Common myeloid progenitor, CD34-positive (primary cell): Measurements from ENCODE around the gene TMTC1.
A peak's percentile ranks its signal among the peaks of the same experiment; 100 is the strongest.

Experiments
- CTCF ChIA-PET: fragments of 350-600 bp; sonication (Branson Sonifier 250); formaldehyde crosslinking; loops from one replicate; lab custom pipeline; 2021; ENCODE audit warnings: antibody characterized with exemption; lab: Charles Lee
- POLR2A ChIA-PET: fragments of 350-600 bp; sonication (Branson Sonifier 250); formaldehyde crosslinking; loops from one replicate; lab custom pipeline; 2021; ENCODE audit warnings: antibody characterized with exemption; lab: Charles Lee
- DNase-seq, 3 donors: peaks; one replicate each; pipeline versions ENCODE4 v3.0.0 to v3.0.0-alpha.2; 2013
- H3K27ac ChIP-seq, 2 experiments: 1 replicate in 1 of 2; 2 replicates in 1 of 2; pipeline ENCODE4 v1.7.0; 2013; ENCODE audit warnings: inconsistent platforms in 2 of 2, low read length in 2 of 2, mild to moderate bottlenecking in 2 of 2, low read depth in 1 of 2, moderate library complexity in 1 of 2; ENCODE audit not compliant: severe bottlenecking in 2 of 2, insufficient read depth in 1 of 2, poor library complexity in 1 of 2
- H3K27me3 ChIP-seq, 5 experiments: replicated peaks in 2 of 5; 1 replicate in 3 of 5; 2 replicates in 2 of 5; pipeline versions ENCODE4 v1.6.1 to v1.7.0; 2013; ENCODE audit warnings: low read length in 4 of 5, mild to moderate bottlenecking in 2 of 5, moderate library complexity in 2 of 5, inconsistent platforms in 1 of 5; ENCODE audit not compliant: insufficient read depth in 5 of 5, control insufficient read depth in 4 of 5
- H3K36me3 ChIP-seq, 4 experiments: 1 replicate in 2 of 4; 2 replicates in 2 of 4; pipeline versions ENCODE4 v1.6.1 to v1.7.0; 2013; ENCODE audit warnings: low read length in 3 of 4, control low read depth in 1 of 4, mild to moderate bottlenecking in 1 of 4; ENCODE audit not compliant: control insufficient read depth in 4 of 4, insufficient read depth in 4 of 4
- H3K4me1 ChIP-seq, 4 experiments: 1 replicate in 3 of 4; 2 replicates in 1 of 4; pipeline versions ENCODE4 v1.6.1 to v1.7.1; 2013; ENCODE audit warnings: low read length in 3 of 4, mild to moderate bottlenecking in 3 of 4, control low read depth in 1 of 4, inconsistent platforms in 1 of 4, moderate library complexity in 1 of 4; ENCODE audit not compliant: control insufficient read depth in 4 of 4, insufficient read depth in 4 of 4; ENCODE audit errors: control extremely low read depth in 1 of 4
- H3K4me3 ChIP-seq, 7 experiments: 1 replicate in 4 of 7; 2 replicates in 3 of 7; pipeline versions ENCODE4 v1.5.1 to v1.7.0; 2013; ENCODE audit warnings: mild to moderate bottlenecking in 7 of 7, low read length in 6 of 7, moderate library complexity in 6 of 7, inconsistent platforms in 2 of 7, low read depth in 2 of 7, control low read depth in 1 of 7; ENCODE audit not compliant: insufficient read depth in 4 of 7, control insufficient read depth in 1 of 7; ENCODE audit errors: extremely low read depth in 1 of 7
- H3K9me3 ChIP-seq, 5 experiments: 1 replicate in 4 of 5; 2 replicates in 1 of 5; pipeline versions ENCODE4 v1.6.1 to v1.7.1; 2013; ENCODE audit warnings: low read length in 4 of 5, mild to moderate bottlenecking in 2 of 5, inconsistent platforms in 1 of 5, low read depth in 1 of 5, moderate library complexity in 1 of 5; ENCODE audit not compliant: control insufficient read depth in 4 of 5, insufficient read depth in 2 of 5; ENCODE audit errors: control extremely low read depth in 1 of 5
- WGBS: methylation state at CpG from one replicate; pipeline ENCODE4 v1.1.5; 2013; ENCODE audit not compliant: insufficient coverage; 5-methylcytosine and 5-hydroxymethylcytosine counted together

TMTC1 gene

GRCh38 chr12:29780084-29780483, 3.7 kb downstream of the TMTC1 start:
- peaks cover 0 to 25% (median 16%) of the 10 kb centered on the region in 4 experiments for H3K4me1 ChIP-seq
- peaks cover 16 to 44% (median 25%) of the 10 kb centered on the region in 5 experiments for H3K27me3 ChIP-seq
- no peak overlapping the region for H3K4me3 ChIP-seq
- DNase-seq: no peak
- peaks cover 0 to 17% (median 8%) of the 10 kb centered on the region in 5 experiments for H3K9me3 ChIP-seq
- CTCF ChIA-PET: interaction anchor here (1.3 kb wide), 1 partner anchor 50 kb away, joined by 3 read pairs; no protein-coding TSS in a partner anchor
- no peak overlapping the region for H3K27ac ChIP-seq
- H3K36me3 ChIP-seq: no peaks in the 10 kb centered on the region
- POLR2A ChIA-PET: no interaction called here

GRCh38 chr12:29778531-29778930, 5.2 kb downstream of the TMTC1 start:
- Histone ChIP-seq H3K4me1 (peaks cover 0 to 20% (median 13%) of the 10 kb centered on the region in 4 experiments), H3K27ac (no peak overlapping the region), H3K36me3 (no peaks in the 10 kb centered on the region), H3K27me3 (peaks cover 14 to 32% (median 21%) of the 10 kb centered on the region in 5 experiments), H3K9me3 (peaks cover 0 to 23% (median 8%) of the 10 kb centered on the region in 5 experiments), H3K4me3 (no peak overlapping the region)
- DNase-seq: no peak
- ChIA-PET POLR2A (no interaction called here), CTCF (interaction anchor here (0.7 to 1.3 kb wide), 3 partner anchors 10 to 48 kb away, joined by 3 to 4 read pairs (median 3); no protein-coding TSS in a partner anchor)

- 100% methylated on average over 1 of the region's 2 CpGs for WGBS
- CTCF ChIA-PET: interaction anchor here (1.2 kb wide), 1 partner anchor 24 kb away, joined by 4 read pairs; no protein-coding TSS in a partner anchor
- Histone ChIP-seq H3K4me1 (no peaks in the 10 kb centered on the region), H3K36me3 (no peaks in the 10 kb centered on the region), H3K4me3 (no peak overlapping the region), H3K27ac (no peak overlapping the region), H3K9me3 (peaks cover 0 to 16% (median 4%) of the 10 kb centered on the region in 5 experiments), H3K27me3 (no peaks in the 10 kb centered on the region)
- POLR2A ChIA-PET: no interaction called here
- no peak for DNase-seq
Measured at GRCh38 chr12:29773076-29773475, 10.7 kb downstream of the TMTC1 start.

- no peaks in the 10 kb centered on the region for H3K27me3 ChIP-seq
Measured at GRCh38 chr12:29771786-29772185, 12.0 kb downstream of the TMTC1 start.

GRCh38 chr12:29771165-29771564, 12.6 kb downstream of the TMTC1 start:
- WGBS: 100% methylated on average over 2 of the region's 3 CpGs
- Histone ChIP-seq H3K4me1 (no peaks in the 10 kb centered on the region), H3K36me3 (no peaks in the 10 kb centered on the region), H3K27me3 (no peaks in the 10 kb centered on the region), H3K4me3 (no peak overlapping the region), H3K9me3 (peaks cover 0 to 16% (median 4%) of the 10 kb centered on the region in 5 experiments), H3K27ac (no peak overlapping the region)
- POLR2A ChIA-PET: no interaction called here
- no peak for DNase-seq
- CTCF ChIA-PET: no interaction called here

More at GRCh38 chr12:29771786-29772185, 12.0 kb downstream of the TMTC1 start:
- Histone ChIP-seq H3K4me3 (no peak overlapping the region), H3K9me3 (peaks cover 0 to 16% (median 4%) of the 10 kb centered on the region in 5 experiments), H3K4me1 (no peaks in the 10 kb centered on the region), H3K36me3 (no peaks in the 10 kb centered on the region), H3K27ac (no peak overlapping the region)
- CTCF ChIA-PET: no interaction called here
- POLR2A ChIA-PET: no interaction called here
- DNase-seq: no peak

- POLR2A ChIA-PET: no interaction called here
- DNase-seq: no peak
Measured at GRCh38 chr12:29769162-29769858, 14.4 kb downstream of the TMTC1 start.

GRCh38 chr12:29768372-29768771, 15.4 kb downstream of the TMTC1 start:
- CTCF ChIA-PET: interaction anchor here (1.0 kb wide), 1 partner anchor 10 kb away, joined by 4 read pairs; no protein-coding TSS in a partner anchor

More at GRCh38 chr12:29769162-29769858, 14.4 kb downstream of the TMTC1 start:
- Histone ChIP-seq H3K36me3 (no peaks in the 10 kb centered on the region), H3K4me3 (no peak overlapping the region), H3K9me3 (peaks cover 0 to 3% (median 0%) of the 10 kb centered on the region in 5 experiments), H3K4me1 (no peaks in the 10 kb centered on the region), H3K27ac (no peak overlapping the region), H3K27me3 (no peaks in the 10 kb centered on the region)
- WGBS: 92% methylated on average over 2 of the region's 4 CpGs
- CTCF ChIA-PET: no interaction called here

More at GRCh38 chr12:29768372-29768771, 15.4 kb downstream of the TMTC1 start:
- Histone ChIP-seq H3K9me3 (peaks cover 0 to 1% (median 0%) of the 10 kb centered on the region in 5 experiments), H3K36me3 (no peaks in the 10 kb centered on the region), H3K27ac (no peak overlapping the region), H3K27me3 (no peaks in the 10 kb centered on the region), H3K4me3 (no peak overlapping the region), H3K4me1 (no peaks in the 10 kb centered on the region)
- POLR2A ChIA-PET: no interaction called here
- peak in 1 of 3 donors; percentile 38 for DNase-seq
- 92% methylated on average over 2 of the region's 2 CpGs for WGBS
